ENCODE results near the gene VGLL3.
"Not testable (repeated sequence)": the region's sequence is repeated elsewhere in the genome, so short reads cannot be mapped to it uniquely, and the experiment has no call there.

VGLL3 gene, protein sequence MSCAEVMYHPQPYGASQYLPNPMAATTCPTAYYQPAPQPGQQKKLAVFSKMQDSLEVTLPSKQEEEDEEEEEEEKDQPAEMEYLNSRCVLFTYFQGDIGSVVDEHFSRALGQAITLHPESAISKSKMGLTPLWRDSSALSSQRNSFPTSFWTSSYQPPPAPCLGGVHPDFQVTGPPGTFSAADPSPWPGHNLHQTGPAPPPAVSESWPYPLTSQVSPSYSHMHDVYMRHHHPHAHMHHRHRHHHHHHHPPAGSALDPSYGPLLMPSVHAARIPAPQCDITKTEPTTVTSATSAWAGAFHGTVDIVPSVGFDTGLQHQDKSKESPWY

DNA sequence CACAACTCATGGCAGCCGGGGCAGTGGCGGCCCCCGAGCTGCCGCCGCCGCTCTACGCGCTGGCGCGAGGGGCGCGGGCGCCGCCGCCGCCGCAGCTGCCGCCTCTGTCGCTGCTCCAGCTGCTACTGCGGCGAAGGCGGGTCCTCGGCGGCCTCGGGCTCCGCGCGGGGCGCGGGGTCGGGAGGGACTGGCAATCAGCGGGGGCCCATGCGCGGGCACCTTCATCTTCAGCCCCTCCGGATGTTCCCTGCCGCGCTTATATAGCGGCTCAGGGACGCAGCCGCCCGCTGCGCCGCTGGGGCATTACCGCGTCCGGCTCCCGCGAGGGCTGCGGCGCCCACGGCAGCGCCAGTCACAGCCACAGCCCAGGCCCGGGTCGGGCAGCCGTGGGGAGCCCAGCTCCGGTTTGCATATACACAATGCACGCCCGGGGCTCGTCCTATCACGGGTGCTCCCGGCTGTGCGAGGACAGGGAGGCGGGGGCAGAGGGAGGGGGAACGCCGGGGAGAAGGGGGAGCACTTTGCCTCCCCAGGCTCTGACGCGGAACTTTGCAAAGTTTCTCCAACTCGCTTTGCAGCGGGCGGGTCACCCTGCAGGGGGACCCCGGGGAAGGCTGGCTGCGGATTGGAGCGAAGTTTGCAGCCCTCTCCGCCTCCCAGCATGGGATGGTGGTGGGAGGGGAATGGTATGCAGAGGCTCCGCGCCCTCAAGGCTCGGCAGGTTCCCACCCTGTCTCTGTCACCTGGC is at the start of gene VGLL3:
TSS of gene VGLL3 (minus strand) at position 416 of the 748 bp plus-strand sequence. CDS start at position 10, 406 bp downstream.
- Histone ChIP-seq H3K27me3 (ENCODE audit: low read depth) (no peaks in the 10 kb centered on the region), H3K4me1 (peaks cover 15% of the 10 kb centered on the region), H3K4me3 (peak within 1 kb of the TSS; percentile 65), H3K9me3 (no peaks in the 10 kb centered on the region), H3K36me3 (replicated peaks) (no peaks in the 10 kb centered on the region; the same call in 1 of the 2 replicates)
- in situ Hi-C loops (cut with MboI; ENCODE audit: low sequenced_read_pairs), result loop anchor here (25.0 kb wide), 1 partner anchor 204 kb away; no protein-coding TSS in a partner anchor
- peak; percentile 71 to 84 for DNase-seq (ENCODE audit: low spot score in 2 of 2)

DNA sequence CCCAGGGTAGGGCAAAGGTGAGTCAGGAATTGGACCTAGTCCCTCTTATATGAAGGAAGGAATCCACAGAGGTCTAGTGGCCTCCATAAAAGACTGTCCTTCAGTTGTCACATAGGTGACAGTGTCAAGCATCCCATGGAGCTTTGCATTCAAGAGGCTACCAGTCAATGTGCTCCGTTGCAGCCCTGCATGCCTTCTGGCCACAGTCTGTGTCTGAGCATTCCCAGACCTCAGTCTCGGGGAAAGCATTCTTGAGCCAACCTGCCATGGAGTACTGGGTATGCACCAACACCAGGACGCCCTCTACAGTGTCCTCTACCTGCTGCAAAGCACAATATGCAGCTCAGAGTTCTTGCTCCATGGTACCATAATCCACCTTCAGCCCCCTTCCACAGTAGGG is 46.7 kb upstream of the VGLL3 start:
- Histone ChIP-seq H3K4me1 (no peaks in the 10 kb centered on the region), H3K36me3 (replicated peaks) (no peaks in the 10 kb centered on the region), H3K27me3 (ENCODE audit: low read depth) (no peaks in the 10 kb centered on the region), H3K9me3 (no peaks in the 10 kb centered on the region), H3K4me3 (no peak overlapping the region)
- DNase-seq (ENCODE audit: low spot score in 2 of 2), result no peak
- in situ Hi-C loops (cut with MboI; ENCODE audit: low sequenced_read_pairs), result no loop called here

DNA sequence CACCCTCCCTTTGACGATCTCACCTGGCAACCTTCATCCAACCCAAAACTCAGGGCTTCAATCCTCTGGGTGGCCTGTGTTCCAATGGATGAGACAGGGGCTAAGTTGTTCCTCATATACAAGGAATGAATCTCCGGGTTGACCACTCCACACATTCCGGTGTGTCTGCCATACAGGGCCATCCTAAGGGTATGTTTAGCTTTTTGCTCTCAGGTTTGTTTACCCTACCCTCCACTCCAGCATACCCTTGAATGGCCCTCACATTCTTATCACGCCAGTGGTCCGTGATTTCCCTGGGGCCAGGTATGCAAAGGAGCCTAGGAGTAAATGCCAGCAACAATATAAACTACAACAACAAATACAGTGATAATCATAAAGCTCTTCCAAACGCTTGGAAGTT is 45.7 kb upstream of the VGLL3 start:
- Histone ChIP-seq H3K9me3 (no peaks in the 10 kb centered on the region), H3K36me3 (replicated peaks) (no peaks in the 10 kb centered on the region), H3K4me1 (no peaks in the 10 kb centered on the region), H3K27me3 (ENCODE audit: low read depth) (no peaks in the 10 kb centered on the region), H3K4me3 (no peak overlapping the region)
- in situ Hi-C loops (cut with MboI; ENCODE audit: low sequenced_read_pairs), result no loop called here
- no peak for DNase-seq (ENCODE audit: low spot score in 2 of 2)

DNA sequence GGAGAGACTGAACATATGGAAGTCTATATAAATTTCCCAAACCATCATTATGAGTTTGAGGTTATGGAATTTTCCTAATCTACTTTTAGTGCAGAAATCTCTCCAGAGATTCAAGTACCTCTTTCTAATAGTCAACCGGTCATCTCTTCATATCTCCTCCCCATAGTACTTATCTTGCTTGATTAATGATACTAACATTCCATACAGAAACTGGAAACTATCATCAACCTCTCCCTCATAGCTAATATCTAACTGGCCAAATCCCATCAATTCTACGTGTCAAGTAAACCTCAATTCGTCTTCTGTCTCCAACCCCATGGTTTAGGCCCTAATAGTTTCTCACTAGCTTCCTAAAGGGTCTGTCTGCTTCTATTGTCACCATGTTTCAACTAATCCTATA is 44.4 kb upstream of the VGLL3 start:
- DNase-seq (ENCODE audit: low spot score in 2 of 2), result no peak
- H3K36me3 ChIP-seq (replicated peaks), result no peaks in the 10 kb centered on the region
- H3K9me3 ChIP-seq, result no peaks in the 10 kb centered on the region
- H3K4me1 ChIP-seq, result no peaks in the 10 kb centered on the region
- no peak overlapping the region for H3K4me3 ChIP-seq
- in situ Hi-C loops (cut with MboI; ENCODE audit: low sequenced_read_pairs), result no loop called here
- no peaks in the 10 kb centered on the region for H3K27me3 ChIP-seq (ENCODE audit: low read depth)

DNA sequence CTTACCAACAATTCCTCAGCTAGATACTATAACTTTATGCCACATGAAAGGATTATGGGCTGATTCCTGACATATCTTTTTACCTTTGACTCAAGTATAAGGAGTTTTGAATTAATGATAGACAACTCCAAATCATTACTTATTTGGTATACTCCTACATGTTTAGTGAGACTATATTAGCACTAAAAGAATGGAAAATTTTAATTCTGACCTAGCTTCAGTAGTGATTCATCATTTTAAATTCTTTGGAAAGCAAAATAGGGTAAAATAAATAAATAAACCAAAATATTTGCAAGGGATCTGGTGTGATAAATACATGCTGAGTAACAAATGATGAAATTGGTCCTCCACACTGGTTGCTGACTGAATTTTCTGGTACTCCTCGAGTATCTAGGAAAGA is 42.3 kb upstream of the VGLL3 start:
- in situ Hi-C loops (cut with MboI; ENCODE audit: low sequenced_read_pairs), result no loop called here
- no peak for DNase-seq (ENCODE audit: low spot score in 2 of 2)

DNA sequence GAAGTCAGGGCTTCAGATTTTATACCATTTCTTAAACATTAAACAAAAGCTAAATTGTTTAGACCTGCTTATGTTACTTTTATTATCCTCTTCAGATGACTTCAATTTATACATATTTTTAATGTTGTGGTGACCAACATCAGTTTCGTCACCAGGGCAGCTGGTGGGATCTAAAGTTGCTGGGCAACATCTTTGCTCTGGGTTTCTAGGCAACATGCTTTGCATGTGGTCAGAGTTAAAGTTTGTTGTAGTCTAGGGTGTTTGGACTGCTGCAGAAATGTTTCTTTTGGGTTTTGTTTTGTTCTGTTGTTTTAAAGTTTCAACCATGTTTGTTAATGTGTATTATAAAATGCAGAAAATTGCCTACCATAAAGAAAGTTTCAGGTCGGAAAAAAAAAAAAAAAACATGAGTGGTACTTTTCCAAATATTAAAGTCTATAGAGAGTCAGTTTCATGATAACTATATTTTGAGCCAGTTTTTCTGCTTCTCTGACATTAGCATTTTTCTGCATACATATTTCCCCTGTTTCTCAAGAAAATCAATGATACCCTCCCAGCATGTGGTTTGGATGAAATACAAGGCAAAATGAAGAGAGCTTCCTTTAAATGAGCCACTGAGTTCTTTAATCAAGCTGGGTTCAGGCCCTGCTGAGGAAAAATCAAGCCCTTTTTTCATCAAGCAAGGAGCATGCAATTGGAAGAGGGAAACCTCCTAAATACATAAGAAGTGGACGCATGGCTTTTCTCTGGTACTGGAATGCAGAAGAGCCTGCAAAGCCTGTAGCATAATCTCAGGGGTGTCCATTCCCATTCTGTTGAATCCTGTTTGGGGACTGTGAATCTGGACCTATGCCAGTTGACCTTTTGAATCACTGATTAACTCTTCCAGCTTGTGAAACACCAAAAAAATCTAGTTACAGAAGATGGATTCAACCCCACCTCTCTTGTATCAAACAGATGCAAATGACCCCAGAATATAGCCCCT is 35.0 kb upstream of the VGLL3 start:
- H3K4me3 ChIP-seq, result no peak overlapping the region
- in situ Hi-C loops (cut with MboI; ENCODE audit: low sequenced_read_pairs), result no loop called here
- H3K27me3 ChIP-seq (ENCODE audit: low read depth), result no peaks in the 10 kb centered on the region
- no peak for DNase-seq (ENCODE audit: low spot score in 2 of 2)
- H3K36me3 ChIP-seq (replicated peaks), result no peaks in the 10 kb centered on the region
- no peaks in the 10 kb centered on the region for H3K4me1 ChIP-seq
- H3K9me3 ChIP-seq, result no peaks in the 10 kb centered on the region

More for the DNA sequence above, 42.3 kb upstream of the VGLL3 start:
- Histone ChIP-seq H3K9me3 (no peaks in the 10 kb centered on the region), H3K36me3 (replicated peaks) (no peaks in the 10 kb centered on the region), H3K27me3 (ENCODE audit: low read depth) (no peaks in the 10 kb centered on the region), H3K4me1 (no peaks in the 10 kb centered on the region), H3K4me3 (no peak overlapping the region)

DNA sequence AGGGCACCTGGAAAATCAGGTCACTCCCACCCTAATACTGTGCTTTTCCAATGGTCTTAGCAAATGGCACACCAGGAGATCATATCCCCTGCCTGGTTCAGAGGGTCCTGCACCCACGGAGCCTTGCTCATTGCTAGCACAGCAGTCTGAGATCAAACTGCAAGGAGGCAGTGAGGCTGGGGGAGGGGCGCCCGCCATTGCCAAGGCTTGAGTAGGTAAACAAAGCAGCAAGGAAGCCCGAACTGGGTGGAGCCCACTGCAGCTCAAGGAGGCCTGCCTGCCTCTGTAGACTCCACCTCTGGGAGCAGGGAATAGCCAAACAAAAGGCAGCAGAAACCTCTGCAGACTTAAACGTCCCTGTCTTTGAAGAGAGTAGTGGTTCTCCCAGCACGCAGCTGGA is 26.4 kb upstream of the VGLL3 start:
- H3K4me3 ChIP-seq; H3K36me3 ChIP-seq (replicated peaks); H3K27me3 ChIP-seq (ENCODE audit: low read depth); H3K4me1 ChIP-seq; H3K9me3 ChIP-seq; in situ Hi-C loops (cut with MboI; ENCODE audit: low sequenced_read_pairs): not testable (repeated sequence)
- DNase-seq (ENCODE audit: low spot score in 2 of 2), result peak in 1 of 2 experiments; percentile 26

DNA sequence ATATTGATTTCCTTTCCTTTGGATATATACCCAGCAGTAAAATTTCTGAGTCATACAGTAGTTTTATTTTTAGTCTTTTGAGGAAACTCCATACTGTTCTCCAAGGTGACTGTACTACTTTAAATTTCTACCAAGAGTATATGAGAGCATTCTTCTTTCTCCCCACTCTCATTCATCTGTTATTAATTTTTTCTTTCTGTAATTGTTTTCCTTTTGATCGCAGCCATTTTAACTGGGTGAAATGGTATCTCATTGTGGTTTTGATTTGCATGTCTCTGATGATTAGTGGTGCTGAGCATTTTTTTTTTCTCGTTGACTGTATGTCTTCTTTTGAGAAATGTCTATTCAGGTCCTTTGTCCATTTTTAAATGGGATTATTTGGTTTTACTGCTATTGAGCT is 18.3 kb upstream of the VGLL3 start:
- Histone ChIP-seq H3K4me3 (no peak overlapping the region), H3K9me3 (no peaks in the 10 kb centered on the region), H3K4me1 (no peaks in the 10 kb centered on the region), H3K36me3 (replicated peaks) (no peaks in the 10 kb centered on the region), H3K27me3 (ENCODE audit: low read depth) (no peaks in the 10 kb centered on the region)
- no peak for DNase-seq (ENCODE audit: low spot score in 2 of 2)
- in situ Hi-C loops (cut with MboI; ENCODE audit: low sequenced_read_pairs), result no loop called here

DNA sequence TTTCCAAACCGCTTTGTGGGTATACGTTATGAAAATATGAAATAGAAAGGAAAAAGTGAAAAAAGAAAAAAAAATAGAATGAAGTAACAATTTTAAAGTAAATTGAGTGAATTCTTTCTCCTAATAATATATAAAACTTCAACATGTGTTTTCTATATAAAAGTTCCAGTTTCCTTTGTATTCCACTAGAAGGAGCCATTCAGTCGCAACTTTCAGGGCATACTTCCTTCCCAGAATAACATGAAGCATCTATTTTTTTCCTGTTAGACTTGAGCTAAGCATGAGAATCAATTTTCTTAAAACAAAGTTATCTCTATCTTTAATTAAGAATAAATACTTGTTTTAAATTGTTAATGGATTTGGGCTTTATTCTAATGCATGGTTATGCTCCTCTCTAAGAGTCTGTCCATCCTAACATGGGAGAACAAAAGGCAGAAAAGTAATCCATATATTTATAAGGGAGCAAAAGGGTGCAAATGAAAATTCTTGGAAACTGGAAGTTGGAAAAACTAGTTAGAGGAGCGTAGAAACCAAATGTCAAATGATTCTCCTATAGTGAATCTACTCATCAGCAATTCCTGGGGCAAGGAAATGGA is 16.0 kb upstream of the VGLL3 start:
- peak in 1 of 2 experiments; percentile 25 for DNase-seq (ENCODE audit: low spot score in 2 of 2)
- in situ Hi-C loops (cut with MboI; ENCODE audit: low sequenced_read_pairs), result no loop called here
- H3K27me3 ChIP-seq (ENCODE audit: low read depth), result no peaks in the 10 kb centered on the region
- H3K4me1 ChIP-seq, result no peaks in the 10 kb centered on the region
- H3K4me3 ChIP-seq, result no peak overlapping the region
- no peaks in the 10 kb centered on the region for H3K36me3 ChIP-seq (replicated peaks)
- H3K9me3 ChIP-seq, result no peaks in the 10 kb centered on the region

DNA sequence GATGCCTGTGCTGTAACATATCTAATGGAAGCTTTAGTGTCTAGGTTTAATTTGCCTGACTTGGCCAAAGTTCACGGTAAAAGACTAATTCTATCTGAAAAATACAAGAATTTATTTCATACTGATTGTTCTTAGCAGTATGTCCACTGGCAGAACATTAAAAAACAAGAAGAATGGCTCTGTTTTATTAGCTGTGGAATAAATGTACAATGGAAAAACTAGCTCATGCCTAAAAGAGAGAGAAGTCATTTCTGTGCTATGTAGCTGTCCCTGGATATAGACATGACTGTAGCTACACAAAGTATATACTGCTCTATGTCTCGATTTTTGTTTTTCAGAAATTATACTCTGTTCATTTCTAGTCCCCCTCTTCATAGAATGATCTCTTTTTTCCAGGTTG is 13.9 kb upstream of the VGLL3 start:
- in situ Hi-C loops (cut with MboI; ENCODE audit: low sequenced_read_pairs), result no loop called here
- Histone ChIP-seq H3K27me3 (ENCODE audit: low read depth) (no peaks in the 10 kb centered on the region), H3K9me3 (no peaks in the 10 kb centered on the region), H3K4me1 (no peaks in the 10 kb centered on the region), H3K36me3 (replicated peaks) (no peaks in the 10 kb centered on the region), H3K4me3 (no peak overlapping the region)
- no peak for DNase-seq (ENCODE audit: low spot score in 2 of 2)

DNA sequence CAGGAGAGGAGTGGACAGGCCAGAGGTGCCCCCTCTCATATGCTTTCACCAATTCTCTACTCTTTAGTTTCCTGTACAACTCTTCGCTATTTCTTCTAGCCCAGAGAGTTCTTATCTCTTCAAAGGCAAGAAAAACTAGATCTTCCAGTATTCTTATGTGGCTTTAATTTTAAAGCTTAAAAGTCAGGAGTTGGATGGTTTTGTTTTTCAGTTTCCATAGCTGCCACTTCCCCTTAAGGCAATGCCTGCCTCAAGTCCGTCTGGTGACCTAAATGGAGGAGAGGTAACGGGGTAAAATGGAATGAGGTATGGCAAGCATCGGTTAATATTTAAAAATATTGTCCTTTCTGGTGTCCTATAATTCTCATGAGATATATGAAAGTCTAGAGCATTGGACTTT is 11.4 kb upstream of the VGLL3 start:
- H3K36me3 ChIP-seq (replicated peaks), result no peaks in the 10 kb centered on the region
- no peak overlapping the region for H3K4me3 ChIP-seq
- in situ Hi-C loops (cut with MboI; ENCODE audit: low sequenced_read_pairs), result no loop called here
- DNase-seq (ENCODE audit: low spot score in 2 of 2), result no peak
- H3K4me1 ChIP-seq, result no peaks in the 10 kb centered on the region
- no peaks in the 10 kb centered on the region for H3K9me3 ChIP-seq
- H3K27me3 ChIP-seq (ENCODE audit: low read depth), result no peaks in the 10 kb centered on the region

DNA sequence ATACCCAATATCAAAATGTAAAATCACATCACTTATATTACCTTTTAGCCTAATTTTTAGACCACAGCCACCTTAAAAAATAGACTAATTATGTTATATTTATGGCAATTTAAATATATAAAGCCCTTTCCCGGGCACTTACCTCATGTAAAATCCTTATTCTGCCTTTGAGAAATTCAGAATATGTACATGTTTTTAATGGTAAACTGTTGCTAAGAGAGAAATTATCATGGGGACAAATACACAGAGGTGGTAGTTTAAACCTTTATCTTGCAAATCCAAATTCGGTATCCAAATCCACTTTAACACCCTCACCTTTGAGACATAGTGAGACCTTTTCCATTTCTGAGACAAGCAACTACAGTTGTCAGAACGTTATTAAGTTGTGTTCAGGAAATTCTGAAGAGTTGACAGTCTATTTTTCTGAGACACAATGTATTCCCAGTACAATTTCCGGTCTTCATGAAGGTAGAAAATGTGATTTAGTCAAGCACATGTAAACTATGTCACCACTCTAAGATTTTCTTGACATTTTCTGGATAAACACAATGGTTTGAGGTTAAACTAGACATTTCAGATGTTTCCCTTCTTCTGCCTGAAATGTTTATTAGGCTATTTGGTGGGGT is 10.6 kb upstream of the VGLL3 start:
- no peak overlapping the region for H3K4me3 ChIP-seq
- in situ Hi-C loops (cut with MboI; ENCODE audit: low sequenced_read_pairs), result no loop called here
- H3K9me3 ChIP-seq, result no peaks in the 10 kb centered on the region
- no peaks in the 10 kb centered on the region for H3K27me3 ChIP-seq (ENCODE audit: low read depth)
- no peaks in the 10 kb centered on the region for H3K36me3 ChIP-seq (replicated peaks)
- no peak for DNase-seq (ENCODE audit: low spot score in 2 of 2)
- no peaks in the 10 kb centered on the region for H3K4me1 ChIP-seq

DNA sequence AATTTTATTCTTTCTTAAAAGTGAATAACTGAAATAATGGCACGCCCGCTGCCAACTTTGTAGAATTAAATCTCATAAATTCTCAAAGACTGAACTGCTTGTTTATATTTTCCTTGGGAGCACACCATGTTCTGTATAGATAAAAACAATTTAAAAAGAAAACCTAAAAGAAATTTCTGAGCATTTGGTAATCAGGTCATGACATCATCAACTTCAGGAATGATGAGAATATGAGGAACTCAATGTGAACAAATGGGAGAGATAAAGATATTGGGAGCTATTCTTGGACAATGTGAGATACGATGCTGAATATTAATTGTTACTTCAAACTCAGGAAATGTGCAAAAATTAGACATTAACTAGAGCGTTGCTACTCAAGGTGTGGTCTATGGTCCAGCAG is 10.0 kb upstream of the VGLL3 start:
- in situ Hi-C loops (cut with MboI; ENCODE audit: low sequenced_read_pairs), result no loop called here
- no peaks in the 10 kb centered on the region for H3K9me3 ChIP-seq

More for the DNA sequence above, 10.0 kb upstream of the VGLL3 start:
- no peaks in the 10 kb centered on the region for H3K36me3 ChIP-seq (replicated peaks)
- no peaks in the 10 kb centered on the region for H3K4me1 ChIP-seq
- H3K4me3 ChIP-seq, result no peak overlapping the region
- no peak for DNase-seq (ENCODE audit: low spot score in 2 of 2)
- H3K27me3 ChIP-seq (ENCODE audit: low read depth), result no peaks in the 10 kb centered on the region
